ENCODE results near the gene NT5DC3.

DNA sequence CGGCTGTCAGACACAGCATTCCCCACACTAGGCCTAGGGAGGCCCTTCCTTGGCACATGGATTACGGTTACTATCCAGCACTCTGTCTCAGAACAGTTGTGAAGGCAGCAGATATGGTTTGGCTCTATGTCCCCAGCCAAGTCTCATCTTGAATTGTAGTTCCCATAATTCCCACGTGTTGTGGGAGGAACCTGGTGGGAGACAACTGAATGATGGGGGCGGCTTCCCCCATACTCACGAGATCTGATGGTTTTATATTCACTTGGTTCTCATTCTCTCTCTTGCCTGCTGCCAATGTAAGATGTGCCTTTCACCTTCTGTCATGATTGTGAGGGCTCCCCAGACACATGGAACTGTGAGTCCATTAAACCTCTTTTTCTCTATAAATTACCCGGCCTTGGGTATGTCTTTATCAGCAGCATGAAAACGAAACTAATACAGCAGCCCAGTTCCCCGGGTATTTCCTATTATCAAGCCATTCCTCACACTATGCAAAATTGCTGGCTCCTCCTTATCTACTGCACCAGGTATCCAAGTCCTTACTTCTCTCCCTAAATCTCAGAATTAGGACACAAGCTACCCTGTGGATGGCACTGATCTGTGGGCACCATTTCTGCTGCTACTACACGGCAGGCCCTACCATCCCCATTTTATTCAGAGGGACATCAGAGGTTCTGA is 33.3 kb downstream of the NT5DC3 start:
- TF ChIP-seq, protein P1, sequence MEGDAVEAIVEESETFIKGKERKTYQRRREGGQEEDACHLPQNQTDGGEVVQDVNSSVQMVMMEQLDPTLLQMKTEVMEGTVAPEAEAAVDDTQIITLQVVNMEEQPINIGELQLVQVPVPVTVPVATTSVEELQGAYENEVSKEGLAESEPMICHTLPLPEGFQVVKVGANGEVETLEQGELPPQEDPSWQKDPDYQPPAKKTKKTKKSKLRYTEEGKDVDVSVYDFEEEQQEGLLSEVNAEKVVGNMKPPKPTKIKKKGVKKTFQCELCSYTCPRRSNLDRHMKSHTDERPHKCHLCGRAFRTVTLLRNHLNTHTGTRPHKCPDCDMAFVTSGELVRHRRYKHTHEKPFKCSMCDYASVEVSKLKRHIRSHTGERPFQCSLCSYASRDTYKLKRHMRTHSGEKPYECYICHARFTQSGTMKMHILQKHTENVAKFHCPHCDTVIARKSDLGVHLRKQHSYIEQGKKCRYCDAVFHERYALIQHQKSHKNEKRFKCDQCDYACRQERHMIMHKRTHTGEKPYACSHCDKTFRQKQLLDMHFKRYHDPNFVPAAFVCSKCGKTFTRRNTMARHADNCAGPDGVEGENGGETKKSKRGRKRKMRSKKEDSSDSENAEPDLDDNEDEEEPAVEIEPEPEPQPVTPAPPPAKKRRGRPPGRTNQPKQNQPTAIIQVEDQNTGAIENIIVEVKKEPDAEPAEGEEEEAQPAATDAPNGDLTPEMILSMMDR (conservative IDR thresholded peaks at IDR 0.05; ENCODE audit: low read length): no peak
- TF ChIP-seq EZH2phosphoT487 (IDR thresholded peaks at IDR 0.05; ENCODE audit: borderline replicate concordance): no peak

All from Loucy (cell line).